HG02610 (cell line): Measurements from ENCODE around the gene NAV2.

ENCODE experiments used
- ATAC-seq: cut with Tn5 transposase; IDR thresholded peaks from one replicate; pipeline ENCODE4 v1.9.1; 2021; ENCODE audit warnings: mild to moderate bottlenecking, moderate library complexity; ENCODE audit not compliant: unreplicated experiment

The NAV2 gene

DNA sequence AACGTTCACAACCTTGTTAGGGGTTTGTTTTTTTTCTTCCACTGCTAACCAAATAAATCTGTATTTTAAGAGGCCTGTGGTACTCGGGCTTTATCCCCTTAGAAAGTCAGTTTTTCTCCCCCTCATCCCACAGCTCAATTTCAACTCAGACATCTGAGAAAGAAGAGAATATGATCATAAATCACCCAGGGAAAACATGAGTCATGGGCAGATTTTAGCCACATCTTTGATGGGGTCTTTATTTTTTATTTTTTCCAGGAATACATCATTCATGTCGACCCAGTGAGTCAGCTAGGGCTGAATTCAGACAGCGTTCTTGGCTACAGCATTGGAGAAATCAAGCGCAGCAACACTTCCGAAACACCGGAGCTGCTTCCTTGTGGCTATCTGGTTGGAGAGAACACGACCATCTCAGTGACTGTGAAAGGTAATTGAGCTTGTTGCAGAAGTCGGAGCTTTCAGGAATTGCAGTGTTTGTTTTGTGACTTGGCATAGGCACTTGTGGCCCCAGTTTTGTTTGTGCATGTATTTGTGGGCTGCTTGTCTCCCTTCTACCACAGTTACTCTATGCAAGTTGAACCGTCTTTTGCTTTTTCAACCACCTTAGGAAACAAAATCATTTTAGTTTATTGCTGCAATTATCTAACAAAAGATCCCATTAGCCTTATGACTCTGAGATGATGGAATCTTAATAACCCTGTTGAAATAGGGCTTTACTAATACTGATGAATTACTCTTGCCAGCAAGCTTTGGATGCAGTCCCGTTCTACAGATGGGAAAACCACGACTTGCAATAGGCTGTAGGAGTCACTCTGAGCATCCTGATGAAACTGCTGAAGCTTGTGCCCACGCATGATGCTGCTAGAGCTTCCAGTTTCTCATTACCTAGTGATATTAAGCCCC lies 384.9 kb downstream of the NAV2 start:
- no peak for ATAC-seq

DNA sequence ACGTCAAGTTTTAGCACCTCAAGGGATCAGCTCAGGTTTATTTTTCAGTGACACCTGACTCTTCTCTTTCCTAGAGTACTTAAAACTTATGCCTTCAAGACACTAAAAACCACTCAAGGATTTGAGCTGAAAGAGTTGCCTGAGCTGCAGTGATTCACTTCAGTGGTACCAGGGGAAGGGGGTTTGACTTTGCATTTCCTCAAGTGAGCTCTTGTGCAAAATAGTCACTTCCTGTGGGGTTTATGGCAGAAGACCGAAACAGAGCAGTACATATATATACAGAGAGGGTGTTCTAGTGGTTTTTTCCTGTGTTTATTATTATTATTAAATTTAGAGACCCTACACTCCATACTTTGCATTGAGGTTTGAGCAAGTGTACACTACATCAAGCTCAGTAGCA lies 386.9 kb downstream of the NAV2 start:
- ATAC-seq = no peak

DNA sequence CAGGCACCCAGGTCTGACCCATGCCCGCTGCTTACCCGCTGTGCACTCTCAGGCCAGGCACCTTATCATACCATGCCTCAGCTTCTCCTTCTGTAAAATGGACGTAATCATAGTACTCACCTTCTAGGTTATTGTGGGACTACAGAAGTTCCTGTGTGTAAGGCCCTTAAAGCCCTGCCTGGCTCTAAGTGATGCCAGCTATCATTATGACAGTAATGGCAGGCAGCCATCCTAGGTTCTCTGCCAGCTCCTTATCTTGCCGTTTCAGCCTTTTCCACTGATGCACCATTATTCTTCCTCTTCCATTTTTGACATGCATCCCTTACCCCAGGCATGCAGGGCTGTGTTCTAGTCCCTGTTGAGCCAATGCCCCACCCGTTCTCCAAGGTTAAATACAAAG lies 389.8 kb downstream of the NAV2 start:
- ATAC-seq = no peak

DNA sequence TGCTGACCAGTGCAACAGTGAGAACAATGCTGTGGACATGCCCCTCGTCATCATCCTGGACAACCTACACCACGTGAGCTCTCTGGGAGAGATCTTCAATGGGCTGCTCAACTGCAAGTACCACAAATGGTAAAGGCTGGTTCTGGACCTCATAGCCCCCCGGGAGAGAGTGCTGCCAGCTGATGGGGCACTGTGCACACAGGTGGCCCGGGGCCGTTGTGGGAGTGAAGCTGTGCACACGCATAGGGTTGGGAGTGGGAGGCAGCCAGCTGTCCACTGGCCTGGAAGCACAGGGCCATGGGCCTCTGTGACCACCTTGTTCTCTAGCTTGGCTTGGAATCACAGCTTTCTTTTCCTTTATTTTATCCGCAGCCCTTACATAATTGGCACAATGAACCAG lies 390.6 kb downstream of the NAV2 start:
- no peak for ATAC-seq

DNA sequence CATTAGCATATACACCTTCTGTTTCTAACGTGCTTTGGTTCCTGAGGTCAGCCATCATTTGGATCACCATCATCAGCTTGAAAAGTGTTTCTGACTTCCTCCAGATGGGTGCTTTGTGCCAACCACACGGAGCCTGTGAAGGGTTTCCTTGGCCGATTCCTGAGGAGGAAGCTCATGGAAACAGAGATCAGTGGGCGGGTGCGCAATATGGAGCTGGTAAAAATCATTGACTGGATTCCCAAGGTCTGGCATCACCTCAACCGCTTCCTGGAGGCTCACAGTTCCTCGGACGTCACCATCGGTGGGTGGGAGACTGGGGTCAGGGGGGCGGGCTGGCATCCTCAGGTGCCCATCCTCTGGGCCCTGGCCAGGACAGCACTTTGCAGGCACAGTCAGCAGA lies 392.8 kb downstream of the NAV2 start:
- ATAC-seq = no peak

DNA sequence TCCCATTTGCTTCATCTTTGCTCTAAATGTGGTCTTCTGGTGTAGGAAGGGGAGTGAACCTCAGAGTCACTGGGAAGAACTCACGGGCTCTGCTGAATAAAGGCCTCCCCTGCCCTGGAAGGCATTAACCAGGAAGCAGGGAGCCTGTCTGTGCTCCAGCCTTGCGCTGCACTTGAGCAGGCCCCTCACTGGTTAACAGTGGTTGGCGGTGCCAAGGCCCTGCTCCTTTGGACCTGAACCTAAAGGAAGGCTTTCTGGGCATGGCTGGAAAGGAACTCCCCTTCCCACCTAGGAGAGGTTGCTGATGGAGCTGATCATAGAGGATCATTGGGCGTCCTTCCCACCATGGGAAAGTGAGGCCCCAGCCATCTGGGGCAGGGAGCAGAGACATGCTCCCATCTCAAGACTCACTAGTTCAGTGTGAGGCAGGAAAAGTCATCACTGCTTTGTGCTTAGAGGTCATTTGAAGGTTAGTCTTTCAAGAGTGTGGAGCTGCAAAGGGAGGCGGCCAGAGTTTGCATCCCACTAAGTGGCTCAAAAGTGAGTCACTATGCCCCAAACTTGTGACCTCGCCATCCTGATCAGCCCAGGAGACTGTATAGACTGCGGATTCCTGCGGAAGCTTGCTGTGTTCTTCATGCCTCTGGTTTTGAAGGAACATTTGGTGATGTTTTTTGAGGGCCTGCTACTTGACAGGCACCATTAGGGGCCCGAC lies 397.3 kb downstream of the NAV2 start:
- ATAC-seq = no peak

DNA sequence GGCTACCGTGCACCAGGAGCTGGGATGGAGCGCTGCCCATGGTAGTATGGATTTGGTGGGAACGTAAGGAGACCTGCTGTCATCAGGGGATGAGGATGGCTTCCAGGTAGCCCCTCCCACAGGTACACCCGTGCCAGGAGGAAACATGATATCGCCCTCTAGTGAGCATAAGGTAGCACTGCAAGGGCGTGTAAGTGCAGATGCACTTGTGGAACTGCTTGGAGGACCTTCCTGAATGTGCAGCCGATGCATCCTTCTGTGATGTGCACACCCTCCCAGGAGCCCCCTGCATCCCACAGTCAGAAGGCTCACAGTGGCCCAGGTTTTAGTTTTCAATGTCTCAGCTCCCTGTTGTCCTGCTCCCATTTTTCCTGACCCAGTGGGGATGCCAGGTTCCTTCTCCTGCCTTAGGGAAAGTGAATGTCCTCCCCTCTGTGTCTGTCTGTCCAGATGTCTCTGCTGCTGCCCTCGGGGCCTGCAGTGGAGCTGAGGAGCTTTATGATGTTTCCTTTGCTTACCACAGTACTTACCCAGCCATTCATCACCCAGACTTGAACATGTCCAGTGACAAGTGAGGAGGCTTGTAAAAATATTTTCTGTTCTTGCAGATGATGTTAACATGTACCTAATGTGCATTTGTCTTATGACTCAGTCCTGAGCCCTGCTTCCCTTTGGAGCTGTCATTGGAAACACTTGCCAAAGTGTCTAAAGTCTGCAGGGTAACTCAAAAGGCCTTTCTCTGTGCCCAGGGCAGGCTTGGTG lies 398.5 kb downstream of the NAV2 start:
- peak; percentile 70 for ATAC-seq

DNA sequence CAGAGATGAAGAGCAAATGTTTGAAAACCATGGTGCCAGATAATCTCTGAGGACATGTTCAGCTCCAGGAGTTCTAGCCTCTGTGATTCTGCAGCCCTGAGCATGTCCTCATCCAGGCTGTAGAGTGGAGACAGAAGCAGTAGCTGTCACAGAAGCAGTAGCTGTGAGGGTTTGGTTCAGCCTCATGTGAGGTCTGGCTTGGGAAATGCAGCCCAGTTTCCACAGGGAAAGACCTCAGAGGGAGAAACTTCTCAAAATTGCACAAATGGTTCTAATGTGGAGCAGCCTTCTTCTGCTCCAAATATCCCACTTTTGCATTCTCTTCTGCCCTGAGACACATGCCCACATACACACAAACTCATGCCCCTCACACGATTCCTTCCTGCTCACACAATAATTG lies 399.2 kb downstream of the NAV2 start:
- no peak for ATAC-seq

DNA sequence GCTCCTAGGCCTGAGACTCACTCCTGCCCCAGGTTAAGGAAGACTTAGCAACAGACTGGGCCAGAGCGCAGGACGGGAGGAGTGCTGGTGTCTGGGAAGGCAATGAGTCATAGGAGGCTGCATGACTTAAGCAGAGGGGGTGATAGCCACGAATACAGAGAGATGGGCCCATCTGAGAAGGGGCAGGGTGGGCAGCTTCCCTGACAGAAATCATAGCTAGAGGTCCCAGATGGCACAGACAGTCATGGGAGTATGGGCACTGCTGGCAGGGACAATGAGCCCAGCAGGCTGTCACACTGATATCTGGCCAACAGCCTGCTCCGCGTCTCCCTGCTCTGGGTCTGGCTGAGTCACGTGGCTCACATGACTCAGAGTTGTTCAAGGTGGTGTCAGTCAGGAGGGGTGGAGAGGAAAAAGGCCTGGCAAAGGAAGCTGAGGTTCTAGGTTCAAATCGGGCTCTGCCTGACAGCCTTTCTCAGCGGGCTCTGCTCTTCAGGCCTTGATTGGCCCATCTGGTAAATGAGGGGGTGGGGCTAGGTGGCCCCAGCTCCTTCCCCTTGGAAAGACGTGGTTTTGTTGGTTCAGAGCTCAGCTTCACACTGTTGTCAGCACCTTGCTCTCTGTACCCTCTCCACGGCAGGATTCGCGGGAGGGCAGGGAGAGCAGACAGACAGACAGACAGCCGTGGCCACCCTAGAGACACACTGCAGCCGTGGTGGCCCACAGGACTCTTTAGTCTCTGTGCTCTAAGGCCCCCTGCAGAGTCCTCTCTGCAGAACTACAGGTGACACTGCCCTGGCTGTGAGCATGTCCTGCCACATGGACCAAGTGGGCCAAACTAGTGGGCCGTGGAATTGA lies 399.9 kb downstream of the NAV2 start:
- no peak for ATAC-seq

DNA sequence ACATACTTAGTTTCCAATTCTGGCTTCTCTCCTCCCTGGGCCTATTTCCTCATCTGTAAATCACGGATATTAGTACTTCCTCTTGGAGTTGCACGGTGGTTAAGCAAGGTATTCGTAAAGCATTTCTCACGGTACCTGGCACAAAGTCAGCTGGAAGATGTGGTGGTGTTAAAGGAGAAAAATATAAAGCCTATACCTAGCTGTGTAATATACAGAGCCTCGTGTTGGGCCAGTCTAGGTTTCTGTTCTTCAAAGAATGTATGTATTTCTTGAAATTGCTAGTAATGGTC lies 400.5 kb downstream of the NAV2 start:
- no peak for ATAC-seq

DNA sequence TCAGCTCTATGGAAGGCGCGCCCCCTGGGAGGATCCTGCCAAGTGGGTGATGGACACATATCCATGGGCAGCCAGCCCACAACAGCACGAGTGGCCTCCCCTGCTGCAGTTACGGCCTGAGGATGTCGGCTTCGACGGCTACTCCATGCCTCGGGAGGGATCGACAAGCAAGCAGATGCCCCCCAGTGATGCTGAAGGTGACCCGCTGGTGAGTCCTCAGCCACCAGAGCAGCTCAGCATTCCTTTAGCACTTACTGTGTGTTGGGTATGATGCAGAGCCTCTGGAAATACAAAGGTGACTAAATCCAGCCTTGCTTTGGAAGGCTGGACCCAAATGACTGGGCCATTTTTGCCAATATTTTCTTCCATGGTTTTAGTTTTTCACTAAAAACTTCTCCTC lies 402.0 kb downstream of the NAV2 start:
- no peak for ATAC-seq

DNA sequence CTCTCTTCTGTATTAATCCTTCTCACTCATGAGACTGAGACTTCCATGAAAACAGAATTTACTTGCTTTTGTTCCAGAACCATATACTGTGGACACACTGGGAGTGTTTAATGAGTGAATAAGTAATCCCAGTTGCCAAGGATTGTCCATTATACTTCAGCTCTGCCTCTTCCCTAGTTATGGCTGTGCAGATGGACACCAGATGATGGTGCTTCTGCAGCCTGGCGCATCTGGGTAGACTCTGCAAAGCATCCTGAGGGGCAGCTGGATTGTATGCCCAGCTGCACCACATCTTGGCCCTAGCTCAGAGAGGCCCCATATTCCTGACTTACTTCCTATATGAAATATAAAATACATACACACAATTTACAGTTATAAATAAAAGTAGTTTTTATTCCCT lies 404.2 kb downstream of the NAV2 start:
- no peak for ATAC-seq

DNA sequence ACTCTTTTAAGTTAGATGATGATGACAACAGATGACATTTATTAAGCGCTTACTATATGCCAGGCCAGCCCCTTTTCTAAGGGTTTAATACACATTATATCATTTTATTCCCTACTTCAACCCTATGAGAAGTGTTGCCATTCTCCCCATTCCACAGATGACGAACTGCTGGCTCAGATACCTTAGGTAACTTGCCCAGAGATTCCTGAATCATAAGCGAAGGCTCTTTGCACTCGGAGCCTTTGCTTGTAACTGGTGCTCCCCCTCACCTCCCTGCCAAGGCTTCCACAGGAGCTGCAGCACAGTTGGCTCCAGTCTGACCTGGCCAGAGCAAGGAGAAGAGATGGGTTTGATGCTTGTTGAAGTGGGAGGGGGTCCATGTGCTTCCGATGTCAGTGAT lies 404.7 kb downstream of the NAV2 start:
- no peak for ATAC-seq

DNA sequence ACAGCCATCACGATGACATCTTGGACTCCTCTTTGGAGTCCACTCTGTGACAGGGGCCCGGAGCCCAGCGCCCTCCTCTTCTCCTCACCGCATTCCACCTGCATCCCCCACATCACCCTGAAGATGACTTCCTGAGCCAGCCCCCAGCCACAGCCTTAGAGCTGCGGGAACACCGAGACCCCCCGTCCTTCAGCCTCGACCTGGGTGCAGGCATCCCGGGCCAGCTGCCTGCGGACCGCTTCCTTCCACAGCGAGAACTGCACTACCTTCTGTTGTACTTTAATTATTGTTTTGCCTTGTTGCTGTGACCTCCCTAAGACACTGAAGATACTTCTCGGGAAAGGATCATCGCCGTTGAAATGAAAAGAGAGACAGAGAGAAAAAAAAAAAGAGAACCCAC lies 405.6 kb downstream of the NAV2 start:
- no peak for ATAC-seq

DNA sequence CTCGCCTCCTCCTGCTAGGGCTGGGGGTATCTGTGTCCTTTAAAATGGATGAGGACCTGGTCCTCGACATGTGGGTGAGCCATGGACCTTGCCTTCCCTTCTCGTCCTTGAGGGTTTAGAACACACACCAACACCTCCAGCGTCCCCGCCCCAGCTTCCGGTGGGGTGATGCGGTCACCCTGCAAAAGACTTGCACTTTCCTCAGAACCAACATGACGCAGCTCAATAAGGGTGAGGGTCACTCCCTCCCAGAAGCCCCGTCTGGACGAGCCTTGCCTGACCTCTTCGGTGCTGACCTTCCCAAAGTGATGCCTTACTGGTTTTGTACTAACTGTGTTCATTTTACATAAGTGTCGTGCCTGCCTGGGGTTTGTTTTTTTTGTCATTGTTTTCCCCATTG lies 406.7 kb downstream of the NAV2 start:
- no peak for ATAC-seq

DNA sequence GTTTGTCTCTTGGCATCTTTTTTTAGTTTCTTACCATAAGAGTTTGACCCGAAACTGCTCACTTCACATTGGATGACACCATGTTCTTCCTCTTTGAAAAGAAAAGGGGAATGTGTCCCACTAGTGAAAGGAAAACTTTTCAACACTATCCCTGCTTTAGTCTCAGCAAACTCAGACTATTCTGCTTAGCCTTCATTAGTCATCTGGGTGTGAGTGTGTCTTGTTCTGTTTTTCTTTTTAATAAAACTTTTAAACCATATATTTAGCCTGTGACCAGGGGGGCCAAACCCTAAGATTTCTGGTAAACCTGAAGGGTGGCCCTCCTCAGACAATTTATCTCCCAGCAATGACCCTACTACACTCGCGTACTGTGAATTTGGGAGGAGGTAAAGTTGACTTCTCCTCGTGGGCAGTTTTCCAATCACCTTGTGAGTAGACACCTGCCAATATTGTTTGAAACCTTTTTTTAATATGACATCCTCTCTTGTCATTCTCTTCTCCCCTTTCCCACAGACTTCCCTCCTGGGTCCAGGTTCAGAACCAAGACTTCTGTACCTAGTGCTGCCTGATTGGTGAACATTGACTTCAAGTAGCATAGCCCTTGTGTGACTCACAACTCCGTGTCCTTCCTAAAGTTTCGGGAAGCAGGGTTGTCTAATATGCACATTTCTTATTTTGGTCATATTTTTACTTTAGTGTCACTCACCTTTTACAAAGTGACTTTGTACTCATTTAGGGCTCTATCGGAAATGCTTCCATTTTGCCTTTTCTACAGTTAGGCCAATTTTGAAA lies 407.7 kb downstream of the NAV2 start:
- ATAC-seq = no peak

DNA sequence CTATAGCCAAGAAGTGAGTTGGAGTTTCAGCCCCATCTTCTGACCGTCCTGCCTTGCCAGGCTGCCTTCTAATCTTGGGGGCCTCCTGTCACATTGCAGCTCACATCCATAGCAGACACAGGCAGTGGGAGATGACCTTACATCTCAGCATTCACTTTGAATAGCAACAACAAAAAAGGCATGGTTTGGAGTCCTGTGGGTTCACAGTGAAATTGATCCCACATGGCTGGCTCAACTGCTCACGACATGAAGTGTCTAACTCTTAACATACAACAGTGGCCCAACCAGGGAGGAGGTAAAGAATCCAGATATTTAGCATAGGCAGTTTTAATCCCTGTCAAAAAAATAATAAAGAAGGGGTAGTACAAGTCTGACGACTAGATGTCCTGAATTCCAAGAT lies 409.5 kb downstream of the NAV2 start:
- no peak for ATAC-seq

DNA sequence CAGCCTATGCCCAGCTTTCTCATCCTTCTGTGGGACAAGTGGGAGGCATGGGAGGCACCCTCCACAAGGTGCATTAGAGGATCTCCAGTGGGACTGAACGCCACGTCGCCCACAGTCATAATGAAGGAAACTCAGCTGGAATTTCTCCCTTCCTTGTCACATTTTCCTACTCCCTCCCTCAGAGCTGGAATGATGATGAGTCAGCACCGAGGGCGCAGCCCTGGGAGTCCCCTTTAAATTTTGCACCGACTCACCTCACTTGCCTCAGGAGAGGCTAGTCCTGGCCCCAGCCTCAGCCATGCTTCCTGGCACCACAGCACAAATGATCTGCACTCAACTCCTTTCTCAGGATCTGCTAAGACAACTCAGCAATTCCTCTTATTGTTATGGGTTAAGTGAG lies 413.3 kb downstream of the NAV2 start:
- no peak for ATAC-seq

DNA sequence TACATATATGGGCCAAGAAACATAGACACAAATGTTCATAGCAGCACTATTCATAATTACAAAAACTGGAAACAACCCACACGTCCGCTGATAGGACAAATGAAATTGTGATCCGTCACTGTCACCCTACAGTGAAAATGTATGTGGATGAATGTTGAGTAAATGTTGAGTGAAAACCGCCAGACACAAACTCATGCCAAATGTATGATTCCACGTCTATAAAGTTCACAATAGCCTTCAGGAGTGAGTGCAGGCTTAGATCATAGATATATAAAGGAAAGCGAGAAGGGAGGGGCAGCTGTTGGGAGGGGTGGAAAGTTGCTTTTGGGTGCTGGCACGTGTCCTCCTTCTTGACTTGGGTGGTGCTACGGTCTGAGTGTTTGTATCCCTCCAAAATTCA lies 414.1 kb downstream of the NAV2 start:
- no peak for ATAC-seq
